Endodermal cell (in vitro differentiated cells): ENCODE results near the gene LMAN1L. TPM values are rescaled to one million over a fixed set of nuclear protein-coding genes. Genes with fewer than 3 reads are reported as not detected.

ENCODE experiments used
- DNase-seq: peaks from one replicate; pipeline ENCODE4 v3.0.0-alpha.2; 2017
- H3K27ac ChIP-seq: 2 replicates; pipeline ENCODE4 v1.5.1; 2013; ENCODE audit warnings: mild to moderate bottlenecking, low read depth, low read length, moderate library complexity
- H3K27me3 ChIP-seq: 2 replicates; pipeline ENCODE4 v1.6.1; 2013; ENCODE audit warnings: mild to moderate bottlenecking, low read length, moderate library complexity; ENCODE audit not compliant: insufficient read depth, control insufficient read depth, poor library complexity, severe bottlenecking
- H3K36me3 ChIP-seq: 2 replicates; pipeline ENCODE4 v1.7.0; 2013; ENCODE audit warnings: mild to moderate bottlenecking, low read length, moderate library complexity; ENCODE audit not compliant: control insufficient read depth, insufficient read depth
- H3K4me1 ChIP-seq: one replicate; pipeline ENCODE4 v1.7.0; 2013; ENCODE audit warnings: low read length; ENCODE audit not compliant: control insufficient read depth, insufficient read depth
- H3K4me3 ChIP-seq: 2 replicates; pipeline ENCODE4 v1.5.1; 2013; ENCODE audit warnings: mild to moderate bottlenecking, low read length, moderate library complexity
- H3K9ac ChIP-seq: 2 replicates; pipeline ENCODE4 v1.6.1; 2013; ENCODE audit warnings: mild to moderate bottlenecking, low read length, moderate library complexity; ENCODE audit not compliant: poor library complexity, severe bottlenecking; ENCODE audit errors: extremely low read depth
- H3K9me3 ChIP-seq: 2 replicates; pipeline ENCODE4 v1.6.1; 2013; ENCODE audit warnings: mild to moderate bottlenecking, low read length, moderate library complexity; ENCODE audit not compliant: control insufficient read depth
- H3K27ac Mint-ChIP-seq: 2 replicates; pipeline ENCODE4 v1.8.0; 2020; ENCODE audit warnings: mixed read lengths
- H3K27me3 Mint-ChIP-seq: 2 replicates; pipeline ENCODE4 v1.8.0; 2021; ENCODE audit warnings: mild to moderate bottlenecking, mixed read lengths; ENCODE audit not compliant: insufficient read depth
- H3K36me3 Mint-ChIP-seq: 2 replicates; pipeline ENCODE4 v1.8.0; 2020; ENCODE audit warnings: low read depth, mixed read lengths
- H3K4me1 Mint-ChIP-seq: 2 replicates; pipeline ENCODE4 v1.8.0; 2020; ENCODE audit warnings: mixed read lengths
- H3K4me3 Mint-ChIP-seq: 2 replicates; pipeline ENCODE4 v1.8.0; 2020; ENCODE audit warnings: mild to moderate bottlenecking, moderate library complexity, mixed read lengths
- H3K9me3 Mint-ChIP-seq: 2 replicates; pipeline ENCODE4 v1.8.0; 2020; ENCODE audit warnings: mild to moderate bottlenecking, mixed read lengths
- CTCF ChIP-seq: fragments of 200-600 bp; sonication (generic); conservative IDR thresholded peaks from 2 replicates; pipeline ENCODE4 v1.5.0; 2021; ENCODE audit warnings: antibody characterized with exemption, mild to moderate bottlenecking
- WGBS, 2 experiments: methylation state at CpG; one replicate each; pipeline versions ENCODE4 v1.1.5 to v1.1.7; 2013; ENCODE audit warnings: missing lambda C conversion rate in 2 of 2, mixed read lengths in 1 of 2; ENCODE audit not compliant: insufficient coverage in 1 of 2, insufficient read length in 1 of 2; 5-methylcytosine and 5-hydroxymethylcytosine counted together
- total RNA-seq, 2 donors: library from RNA; stranded (reverse); fragmentation: NEBNext Ultra II Directional in 1 of 2; extraction: Animal tissue kit (Norgen Biotek cat#: 25700) in 1 of 2; gene quantifications; 2 replicates in 1 of 2; 3 replicates in 1 of 2; pipeline ENCODE4 v1.2.1, GENCODE V29; 2021

Gene LMAN1L
- total RNA-seq, 2 donors from 2014 or later = not detected

- Histone ChIP-seq H3K9ac (no peak overlapping the region), H3K27me3 (peaks cover 40% of the 10 kb centered on the region), H3K4me3 (no peak overlapping the region), H3K9me3 (no peaks in the 10 kb centered on the region), H3K27ac (no peak overlapping the region), H3K4me1 (peaks cover 9% of the 10 kb centered on the region), H3K36me3 (no peaks in the 10 kb centered on the region)
- Mint-ChIP-seq H3K27ac (no peak overlapping the region), H3K27me3 (peaks cover 33% of the 10 kb centered on the region), H3K9me3 (no peaks in the 10 kb centered on the region), H3K4me3 (no peak overlapping the region), H3K36me3 (no peaks in the 10 kb centered on the region), H3K4me1 (peaks cover 2% of the 10 kb centered on the region)
- DNase-seq = no peak
- no peak for TF ChIP-seq CTCF
- WGBS, 2 experiments = 85 to 88% methylated on average over 2 to 4 of the region's 4 CpGs
Observed at GRCh38 chr15:74822233-74822632, 9.6 kb downstream of the LMAN1L start.

- H3K4me1 ChIP-seq = peaks cover 9% of the 10 kb centered on the region
- no peak overlapping the region for H3K27ac Mint-ChIP-seq
- no peaks in the 10 kb centered on the region for H3K4me1 Mint-ChIP-seq
- TF ChIP-seq CTCF = no peak
- H3K27ac ChIP-seq = no peak overlapping the region
- WGBS, 2 experiments = 92 to 100% methylated on average over 4 to 6 of the region's 6 CpGs
- H3K4me3 ChIP-seq = no peak overlapping the region
- no peak overlapping the region for H3K4me3 Mint-ChIP-seq
- peaks cover 42% of the 10 kb centered on the region for H3K27me3 Mint-ChIP-seq
- H3K36me3 ChIP-seq = no peaks in the 10 kb centered on the region
- no peaks in the 10 kb centered on the region for H3K36me3 Mint-ChIP-seq
- no peaks in the 10 kb centered on the region for H3K9me3 ChIP-seq
- H3K9ac ChIP-seq = no peak overlapping the region
- H3K9me3 Mint-ChIP-seq = no peaks in the 10 kb centered on the region
- peaks cover 51% of the 10 kb centered on the region for H3K27me3 ChIP-seq
- DNase-seq = no peak
Observed at GRCh38 chr15:74823324-74823723, 10.7 kb downstream of the LMAN1L start.

- no peak for DNase-seq
- Mint-ChIP-seq H3K9me3 (no peaks in the 10 kb centered on the region), H3K4me1 (no peaks in the 10 kb centered on the region), H3K27ac (no peak overlapping the region), H3K4me3 (no peak overlapping the region), H3K27me3 (peaks cover 49% of the 10 kb centered on the region), H3K36me3 (no peaks in the 10 kb centered on the region)
- H3K9me3 ChIP-seq = no peaks in the 10 kb centered on the region
- no peak overlapping the region for H3K27ac ChIP-seq
- H3K4me1 ChIP-seq = peaks cover 9% of the 10 kb centered on the region
- H3K36me3 ChIP-seq = no peaks in the 10 kb centered on the region
- H3K9ac ChIP-seq = no peak overlapping the region
- no peak overlapping the region for H3K4me3 ChIP-seq
- no peak for TF ChIP-seq CTCF
- WGBS, 2 experiments = 89% methylated on average over 7 of the region's 7 CpGs
- peaks cover 59% of the 10 kb centered on the region for H3K27me3 ChIP-seq
Observed at GRCh38 chr15:74824976-74825375, 12.3 kb downstream of the LMAN1L start.
